ENCODE measurements around the gene BUD31. TPM values are rescaled to one million over a fixed set of nuclear protein-coding genes. Genes with fewer than 3 reads are reported as not detected.

BUD31 gene
- total and polyA plus RNA-seq, 2 of the 13 experiments (the other 11 are each of a cell fraction or from before 2014, with no cell fraction given), result 35.1 to 79.1 TPM

DNA sequence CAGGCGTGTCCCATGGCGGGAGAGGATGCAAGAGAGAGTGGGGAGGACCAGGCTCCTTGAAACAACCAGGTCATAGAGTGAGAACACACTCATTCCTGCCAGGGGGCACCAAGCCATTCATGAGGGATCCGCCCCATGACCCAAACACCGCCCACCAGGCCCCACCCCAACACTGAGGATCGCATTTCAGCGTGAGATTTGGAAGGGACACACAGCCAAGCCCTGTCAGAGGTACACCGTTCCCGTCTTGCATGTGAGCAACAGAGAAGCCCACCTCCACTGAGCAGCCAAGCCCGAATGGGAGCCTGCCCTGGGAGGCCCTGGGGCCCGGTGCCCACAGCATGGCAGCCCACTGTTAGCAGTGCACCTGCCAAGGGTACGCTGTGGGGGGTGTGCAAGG, 42.1 kb upstream of the BUD31 start:
- Histone ChIP-seq H4K20me1 (ENCODE audit: insufficient read depth, low read length) (no peaks in the 10 kb centered on the region), H2AFZ (ENCODE audit: low read length) (no peak overlapping the region), H3K27me3 (ENCODE audit: control insufficient read depth in 1 of 2, insufficient read depth in 2 of 2, low read length in 2 of 2) (no peaks in the 10 kb centered on the region), H3K9me3 (ENCODE audit: low read length) (no peaks in the 10 kb centered on the region), H3K9ac (ENCODE audit: insufficient read depth, low read depth, low read length) (no peak overlapping the region), H3K27ac (ENCODE audit: extremely low read length, insufficient read depth, low read length) (no peak overlapping the region), H3K79me2 (ENCODE audit: insufficient read depth, low read length) (no peaks in the 10 kb centered on the region), H3K36me3 (replicated peaks in 1 of 2; ENCODE audit: control insufficient read depth in 1 of 2, insufficient read depth in 2 of 2, low read length in 2 of 2) (peaks cover 7 to 38% of the 10 kb centered on the region in 2 experiments), H3K4me1 (ENCODE audit: insufficient read depth, low read length) (peaks cover 7% of the 10 kb centered on the region), H3K4me2 (ENCODE audit: low read depth, low read length) (no peak overlapping the region), H3K4me3 (replicated peaks in 1 of 3; ENCODE audit: insufficient read depth in 1 of 3, low read depth in 2 of 3, low read length in 3 of 3) (no peak overlapping the region)
- no TSS peak for BruUV-seq (replicated peaks)
- intact Hi-C loops (cut with micrococcal nuclease; ENCODE audit: unreplicated experiment), result no loop called here
- FAIRE-seq (no peak), ATAC-seq (no peak), DNase-seq (ENCODE audit: low spot score) (no peak)
- TF ChIP-seq, protein P1, sequence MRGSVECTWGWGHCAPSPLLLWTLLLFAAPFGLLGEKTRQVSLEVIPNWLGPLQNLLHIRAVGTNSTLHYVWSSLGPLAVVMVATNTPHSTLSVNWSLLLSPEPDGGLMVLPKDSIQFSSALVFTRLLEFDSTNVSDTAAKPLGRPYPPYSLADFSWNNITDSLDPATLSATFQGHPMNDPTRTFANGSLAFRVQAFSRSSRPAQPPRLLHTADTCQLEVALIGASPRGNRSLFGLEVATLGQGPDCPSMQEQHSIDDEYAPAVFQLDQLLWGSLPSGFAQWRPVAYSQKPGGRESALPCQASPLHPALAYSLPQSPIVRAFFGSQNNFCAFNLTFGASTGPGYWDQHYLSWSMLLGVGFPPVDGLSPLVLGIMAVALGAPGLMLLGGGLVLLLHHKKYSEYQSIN (CRISPR knock-in tag; IDR thresholded peaks at IDR 0.05; ENCODE audit: borderline replicate concordance), result no peak
- no peak for TF ChIP-seq ZFP36L2 (CRISPR knock-in tag; IDR thresholded peaks at IDR 0.05)
- TF ChIP-seq, protein P2, sequence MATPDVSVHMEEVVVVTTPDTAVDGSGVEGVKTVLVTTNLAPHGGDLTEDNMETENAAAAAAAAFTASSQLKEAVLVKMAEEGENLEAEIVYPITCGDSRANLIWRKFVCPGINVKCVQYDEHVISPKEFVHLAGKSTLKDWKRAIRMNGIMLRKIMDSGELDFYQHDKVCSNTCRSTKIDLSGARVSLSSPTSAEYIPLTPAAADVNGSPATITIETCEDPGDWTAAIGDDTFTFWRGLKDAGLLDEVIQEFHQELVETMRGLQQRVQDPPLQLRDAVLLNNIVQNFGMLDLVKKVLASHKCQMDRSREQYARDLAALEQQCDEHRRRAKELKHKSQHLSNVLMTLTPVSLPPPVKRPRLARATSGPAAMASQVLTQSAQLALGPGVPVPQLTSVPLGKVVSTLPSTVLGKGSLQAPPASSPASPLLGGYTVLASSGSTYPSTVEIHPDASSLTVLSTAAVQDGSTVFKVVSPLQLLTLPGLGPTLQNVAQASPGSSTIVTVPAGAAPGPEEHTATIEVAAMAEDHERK (CRISPR knock-in tag; IDR thresholded peaks at IDR 0.05; ENCODE audit: low read depth), result no peak
- TF ChIP-seq HNRNPL (IDR thresholded peaks at IDR 0.05; ENCODE audit: low read depth, low read length), result no peak
- TF ChIP-seq TCF7L2 (IDR thresholded peaks at IDR 0.05; ENCODE audit: low read depth, low read length), result no peak
- TF ChIP-seq CHCHD3 (CRISPR knock-in tag; IDR thresholded peaks at IDR 0.05), result no peak
- TF ChIP-seq ZNF83 (CRISPR knock-in tag; IDR thresholded peaks at IDR 0.05; ENCODE audit: borderline replicate concordance), result no peak
- TF ChIP-seq FOXM1 (CRISPR knock-in tag; IDR thresholded peaks at IDR 0.05), result no peak
- POLR2A ChIA-PET, result no interaction called here
- WGBS (ENCODE audit: low lambda C conversion rate), result 96% methylated on average over 11 of the region's 11 CpGs
- in situ Hi-C loops (cut with HindIII; ENCODE audit: extremely low pct_ligation_motif_present, low pct_unique_long_range_greater_than_20kb), result no loop called here
- CTCF ChIA-PET (ENCODE audit: low intra/inter-chr PET ratio, low total read pairs), result interaction anchor here (1.6 kb wide), 1 partner anchor 49 kb away, joined by 14 read pairs; no protein-coding TSS in a partner anchor

Data from HepG2 (cell line).